ENCODE measurements around the gene SEMA4G.

Gene SEMA4G

GRCh38 chr10:100998183-100998990 is 29.1 kb downstream of the SEMA4G start (continued):
- TF ChIP-seq ZSCAN23 (tag by site-specific recombination; IDR thresholded peaks at IDR 0.05) (no peak), ZNF549 (tag by site-specific recombination; IDR thresholded peaks at IDR 0.05) (no peak), ZBTB44 (tag by site-specific recombination; IDR thresholded peaks at IDR 0.05) (no peak), KLF1 (tag by site-specific recombination; IDR thresholded peaks at IDR 0.05) (peak; percentile 57), ZNF558 (tag by site-specific recombination; IDR thresholded peaks at IDR 0.05) (no peak), ZSCAN16 (tag by site-specific recombination; IDR thresholded peaks at IDR 0.05) (peak; percentile 68; the same call in 1 of the 2 replicates), ZNF792 (tag by site-specific recombination; IDR thresholded peaks at IDR 0.05) (no peak), ZSCAN30 (tag by site-specific recombination; IDR thresholded peaks at IDR 0.05) (peak; percentile 79), ZNF341 (tag by site-specific recombination; IDR thresholded peaks at IDR 0.05; ENCODE audit: low read depth) (peak; percentile 60; the same call in 1 of the 2 replicates), HIC1 (tag by site-specific recombination; IDR thresholded peaks at IDR 0.05) (peak; percentile 77; the same call in 1 of the 2 replicates), ZNF654 (tag by site-specific recombination; IDR thresholded peaks at IDR 0.05; ENCODE audit: low read depth) (no peak), KLF10 (tag by site-specific recombination; IDR thresholded peaks at IDR 0.05) (peak; percentile 84), ZBTB26 (tag by site-specific recombination; optimal IDR thresholded peaks at IDR 0.05) (no peak), SP7 (tag by site-specific recombination; IDR thresholded peaks at IDR 0.05) (peak; percentile 37; the same call in 1 of the 2 replicates), ZNF280C (tag by site-specific recombination; IDR thresholded peaks at IDR 0.05) (no peak), ZNF398 (tag by site-specific recombination; IDR thresholded peaks at IDR 0.05) (peak; percentile 95), REPIN1 (tag by site-specific recombination; IDR thresholded peaks at IDR 0.05; ENCODE audit: low read depth) (no peak), ZNF777 (tag by site-specific recombination; IDR thresholded peaks at IDR 0.05; ENCODE audit: borderline replicate concordance) (no peak), ZNF596 (tag by site-specific recombination; IDR thresholded peaks at IDR 0.05) (peak; percentile 24; the same call in 1 of the 2 replicates), ZNF391 (tag by site-specific recombination; IDR thresholded peaks at IDR 0.05; ENCODE audit: borderline replicate concordance, low read depth) (no peak), ZNF169 (tag by site-specific recombination; IDR thresholded peaks at IDR 0.05) (no peak), REST (tag by site-specific recombination; IDR thresholded peaks at IDR 0.05) (no peak), ZFHX2 (tag by site-specific recombination; conservative IDR thresholded peaks at IDR 0.05) (peak; percentile 94), ZBTB7A (tag by site-specific recombination; IDR thresholded peaks at IDR 0.05; ENCODE audit: low read depth) (no peak; the same call in 1 of the 2 replicates), ZNF571 (tag by site-specific recombination; IDR thresholded peaks at IDR 0.05) (no peak), ZNF121 (tag by site-specific recombination; IDR thresholded peaks at IDR 0.05) (no peak)

Measured in HEK293 (cell line).